ENCODE data around the gene RNF214.

RNF214 gene

GRCh38 chr11:117335399-117335798 lies 102.9 kb downstream of the RNF214 start:
- H3K4me3 ChIP-seq (ENCODE audit: low read length), result no peak overlapping the region
- TF ChIP-seq CTCF (conservative IDR thresholded peaks at IDR 0.05; ENCODE audit: low read depth, low read length), result no peak
- DNase-seq (ENCODE audit: low read depth), result no peak
